ENCODE data around the gene PRKCE. TPM values are rescaled to one million over a fixed set of nuclear protein-coding genes. Genes with fewer than 3 reads are reported as not detected.
A peak's percentile ranks its signal among the peaks of the same experiment; 100 is the strongest.

PRKCE gene
- total RNA-seq, 1 donor from 2014 or later: 20.8 TPM

GRCh38 chr2:45986509-45986908 is 335.0 kb downstream of the PRKCE start:
- DNase-seq (ENCODE audit: low spot score): no peak

DNA sequence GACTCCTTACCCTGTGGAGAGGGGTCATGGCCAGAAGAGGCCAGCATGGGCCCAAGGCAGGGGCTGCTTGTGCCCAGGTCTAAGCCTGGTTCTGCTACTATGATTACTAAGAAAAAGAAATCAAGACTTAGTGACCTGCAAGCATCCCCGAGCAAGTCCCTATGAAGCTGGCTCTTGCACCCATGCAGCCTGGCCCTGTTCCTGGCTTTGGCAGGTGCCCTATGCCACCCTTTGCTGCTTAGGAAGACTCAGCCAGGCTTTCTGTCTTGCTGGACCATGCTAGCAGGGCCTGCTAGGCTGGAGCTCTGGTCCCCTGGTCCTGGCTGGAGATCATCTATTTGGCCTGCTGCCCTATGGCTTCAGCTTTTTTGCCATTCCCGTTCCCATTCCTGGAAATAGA is 336.4 kb downstream of the PRKCE start:
- DNase-seq (ENCODE audit: low spot score): no peak

DNA sequence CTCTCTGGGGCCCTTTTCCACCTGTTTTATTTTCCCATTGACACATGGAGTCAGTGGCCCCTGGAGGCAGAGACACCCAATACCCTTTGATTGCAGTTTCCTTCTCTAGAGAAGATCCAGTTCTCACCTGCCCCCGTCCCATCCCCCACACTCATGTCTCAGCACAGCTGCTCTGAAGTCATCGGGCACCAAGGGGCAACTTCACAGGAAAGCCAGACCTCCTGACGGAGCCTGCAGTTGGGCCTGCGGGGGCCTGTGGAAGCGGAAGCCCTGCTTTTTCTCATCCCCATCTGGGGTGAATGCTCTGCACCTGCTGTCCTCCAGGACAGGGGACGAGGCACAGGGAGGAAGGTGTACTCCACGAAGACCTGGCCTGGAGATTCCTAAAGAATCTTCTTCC is 337.4 kb downstream of the PRKCE start:
- no peak for DNase-seq (ENCODE audit: low spot score)

- DNase-seq (ENCODE audit: low spot score): no peak
These were observed 338.7 kb downstream of the PRKCE start for GRCh38 chr2:45990131-45990530.

- DNase-seq (ENCODE audit: low spot score): peak; percentile 69
These were observed 340.7 kb downstream of the PRKCE start for GRCh38 chr2:45992021-45992740.

GRCh38 chr2:45992741-45993475 is 341.4 kb downstream of the PRKCE start:
- no peak for DNase-seq (ENCODE audit: low spot score)

GRCh38 chr2:45993476-45993991 is 342.1 kb downstream of the PRKCE start:
- peak; percentile 70 for DNase-seq (ENCODE audit: low spot score)

DNA sequence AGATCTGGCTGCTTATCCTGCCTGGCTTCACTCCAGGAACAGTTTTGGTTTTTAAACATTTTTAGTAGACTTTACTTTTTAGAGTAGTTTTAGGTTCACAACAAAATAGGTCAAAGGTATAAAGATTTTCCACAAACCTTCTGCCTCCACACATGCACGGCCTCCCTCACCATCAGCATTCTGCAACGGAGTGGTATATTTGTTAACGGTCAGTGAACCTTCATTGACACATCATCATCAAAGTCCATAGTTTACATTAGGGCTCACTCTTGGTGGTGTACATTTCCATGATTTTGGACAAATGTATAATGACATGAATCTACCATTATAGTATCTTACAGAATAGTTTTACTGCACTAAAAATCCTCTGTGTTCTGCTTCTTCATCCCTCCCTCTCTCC is 342.6 kb downstream of the PRKCE start:
- DNase-seq (ENCODE audit: low spot score): no peak

GRCh38 chr2:46000660-46001059 is 349.2 kb downstream of the PRKCE start:
- no peak for DNase-seq (ENCODE audit: low spot score)

DNA sequence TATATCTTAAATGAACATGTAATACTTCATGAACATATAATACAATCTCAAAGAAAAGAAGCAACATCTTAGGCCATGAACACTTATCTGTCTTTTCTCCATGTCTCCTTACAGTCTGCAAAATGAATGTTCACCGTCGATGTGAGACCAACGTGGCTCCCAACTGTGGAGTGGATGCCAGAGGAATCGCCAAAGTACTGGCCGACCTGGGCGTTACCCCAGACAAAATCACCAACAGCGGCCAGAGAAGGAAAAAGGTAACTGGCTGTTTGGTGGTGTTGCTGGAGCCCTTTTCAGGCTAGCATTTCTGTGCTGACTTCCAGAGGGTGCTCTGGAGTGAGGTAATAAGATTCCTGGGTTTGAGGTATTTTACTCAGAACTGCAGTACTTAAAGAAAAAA is 349.8 kb downstream of the PRKCE start:
- DNase-seq (ENCODE audit: low spot score): no peak

DNA sequence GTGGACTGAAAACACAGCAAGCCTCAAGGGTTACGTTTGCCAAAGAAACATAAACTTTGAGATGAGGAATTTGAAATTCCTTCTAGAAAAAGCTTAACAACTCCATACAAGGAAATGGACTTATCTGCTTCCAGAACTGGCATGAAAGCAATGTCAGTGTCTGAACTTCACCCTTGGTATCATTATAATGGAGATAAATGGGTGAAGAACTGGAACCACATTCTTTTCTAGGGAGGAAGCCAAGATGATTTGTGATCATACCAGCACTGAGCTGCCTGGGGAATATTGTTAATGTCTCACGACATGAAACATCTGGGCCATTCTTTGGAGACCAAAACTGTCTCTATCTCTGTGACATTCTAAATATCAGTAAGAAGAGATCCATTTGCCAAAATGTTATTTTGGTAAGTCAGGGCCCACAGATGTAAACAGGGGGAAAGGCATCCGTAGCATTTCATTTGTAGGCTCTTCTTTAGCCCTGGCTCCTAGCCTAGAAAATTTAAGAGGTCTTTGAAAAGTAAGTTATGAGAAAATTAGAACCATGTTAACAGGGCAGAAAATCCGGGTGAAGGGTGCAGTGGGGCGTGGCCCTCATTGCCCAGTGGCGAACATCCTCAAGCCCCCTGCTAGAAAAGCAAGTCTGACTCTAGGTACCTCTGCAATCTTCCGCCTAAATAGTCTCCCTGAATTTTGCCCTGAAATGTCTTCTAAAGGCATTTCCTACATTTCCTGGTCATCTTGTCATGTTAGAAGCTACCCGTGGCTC is 350.4 kb downstream of the PRKCE start:
- peak; percentile 21 for DNase-seq (ENCODE audit: low spot score)

GRCh38 chr2:46002507-46002883 is 351.0 kb downstream of the PRKCE start:
- no peak for DNase-seq (ENCODE audit: low spot score)

GRCh38 chr2:46002947-46003346 is 351.5 kb downstream of the PRKCE start:
- DNase-seq (ENCODE audit: low spot score): no peak

DNA sequence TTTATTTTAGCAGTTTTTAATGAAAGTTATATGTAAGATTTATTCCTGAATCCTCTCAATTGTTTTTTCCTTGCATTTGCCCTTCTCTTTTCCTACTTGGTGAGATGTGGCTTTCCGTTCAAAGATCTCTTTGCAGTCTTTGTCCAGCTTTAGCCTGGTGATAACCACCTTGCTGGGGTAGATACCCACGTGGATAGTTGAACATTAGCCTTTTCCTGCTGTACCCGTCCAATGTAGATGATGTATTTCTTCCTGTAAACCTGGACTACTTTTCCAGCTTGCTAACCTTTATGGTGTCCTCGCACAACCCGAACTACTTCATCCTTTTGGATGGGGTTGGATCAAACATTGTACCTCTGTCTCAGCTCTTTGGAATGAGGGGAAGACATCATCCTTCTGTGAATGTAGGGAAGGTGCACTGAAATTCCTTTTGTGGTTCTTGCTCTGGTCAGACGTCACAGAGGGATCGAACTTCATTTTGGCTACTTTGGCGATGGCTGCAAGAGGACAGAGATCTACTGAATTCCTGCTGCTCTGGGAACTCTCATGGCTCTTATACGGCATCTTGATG is 352.5 kb downstream of the PRKCE start:
- no peak for DNase-seq (ENCODE audit: low spot score)

GRCh38 chr2:46006473-46007025 is 355.1 kb downstream of the PRKCE start:
- DNase-seq (ENCODE audit: low spot score): no peak

DNA sequence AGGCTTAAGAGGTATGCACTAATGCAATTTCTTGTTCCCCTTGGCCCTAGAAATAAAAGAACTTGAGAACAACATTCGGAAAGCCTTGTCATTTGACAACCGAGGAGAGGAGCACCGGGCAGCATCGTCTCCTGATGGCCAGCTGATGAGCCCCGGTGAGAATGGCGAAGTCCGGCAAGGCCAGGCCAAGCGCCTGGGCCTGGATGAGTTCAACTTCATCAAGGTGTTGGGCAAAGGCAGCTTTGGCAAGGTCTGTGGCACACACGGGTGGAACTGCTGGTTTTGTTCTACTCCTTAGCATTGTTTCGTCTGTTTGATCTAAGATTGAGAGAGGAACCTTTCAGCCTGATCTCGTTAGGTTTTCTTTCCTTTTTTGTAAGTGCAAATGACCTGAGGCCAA is 355.9 kb downstream of the PRKCE start:
- no peak for DNase-seq (ENCODE audit: low spot score)

- DNase-seq (ENCODE audit: low spot score): no peak
These were observed 356.8 kb downstream of the PRKCE start for GRCh38 chr2:46008091-46008870.

DNA sequence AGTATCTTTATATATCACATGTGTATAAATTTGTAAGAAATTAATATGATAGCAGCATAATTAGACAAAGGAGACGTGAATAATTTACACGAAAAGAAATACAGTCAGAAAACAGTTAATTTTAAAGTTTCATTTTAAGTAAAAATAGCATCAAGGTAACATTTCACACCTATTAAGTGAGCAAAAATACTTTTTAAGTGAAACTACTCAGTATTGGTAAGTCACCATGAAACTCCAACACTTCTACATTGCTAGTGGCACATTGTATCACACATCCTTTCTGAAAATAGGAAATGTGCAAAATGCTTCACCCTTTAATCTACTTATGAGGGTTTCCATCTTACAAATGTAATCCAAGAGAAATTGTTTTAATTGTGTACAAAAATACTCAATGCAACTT is 357.8 kb downstream of the PRKCE start:
- DNase-seq (ENCODE audit: low spot score): no peak

- DNase-seq (ENCODE audit: low spot score): no peak
These were observed 358.3 kb downstream of the PRKCE start for GRCh38 chr2:46009772-46010171.

- DNase-seq (ENCODE audit: low spot score): no peak
These were observed 358.9 kb downstream of the PRKCE start for GRCh38 chr2:46010223-46010924.

Data from mucosa of gallbladder (tissue), 1 donor.